Subcutaneous adipose tissue (tissue), 4 donors: Measurements from ENCODE around the gene SRSF12. TPM values are rescaled to one million over a fixed set of nuclear protein-coding genes. Genes with fewer than 3 reads are reported as not detected.

Experiments used
- total RNA-seq, 4 donors: library from RNA; depleted of rRNA; stranded (reverse); fragments of >200 nt; gene quantifications; one replicate each; pipeline ENCODE4 v1.1.0, GENCODE V29; 2016
- TF ChIP-seq, protein P1 (sequence below): fragments of 450-650 bp; IDR thresholded peaks from one replicate; pipeline ENCODE4 v1.5.1; 2016; ENCODE audit warnings: low read depth, mild to moderate bottlenecking, control low read depth, antibody characterized with exemption, moderate library complexity

SRSF12 gene
- total RNA-seq, 4 donors from 2014 or later: 0.17 TPM; not detected in 3

DNA sequence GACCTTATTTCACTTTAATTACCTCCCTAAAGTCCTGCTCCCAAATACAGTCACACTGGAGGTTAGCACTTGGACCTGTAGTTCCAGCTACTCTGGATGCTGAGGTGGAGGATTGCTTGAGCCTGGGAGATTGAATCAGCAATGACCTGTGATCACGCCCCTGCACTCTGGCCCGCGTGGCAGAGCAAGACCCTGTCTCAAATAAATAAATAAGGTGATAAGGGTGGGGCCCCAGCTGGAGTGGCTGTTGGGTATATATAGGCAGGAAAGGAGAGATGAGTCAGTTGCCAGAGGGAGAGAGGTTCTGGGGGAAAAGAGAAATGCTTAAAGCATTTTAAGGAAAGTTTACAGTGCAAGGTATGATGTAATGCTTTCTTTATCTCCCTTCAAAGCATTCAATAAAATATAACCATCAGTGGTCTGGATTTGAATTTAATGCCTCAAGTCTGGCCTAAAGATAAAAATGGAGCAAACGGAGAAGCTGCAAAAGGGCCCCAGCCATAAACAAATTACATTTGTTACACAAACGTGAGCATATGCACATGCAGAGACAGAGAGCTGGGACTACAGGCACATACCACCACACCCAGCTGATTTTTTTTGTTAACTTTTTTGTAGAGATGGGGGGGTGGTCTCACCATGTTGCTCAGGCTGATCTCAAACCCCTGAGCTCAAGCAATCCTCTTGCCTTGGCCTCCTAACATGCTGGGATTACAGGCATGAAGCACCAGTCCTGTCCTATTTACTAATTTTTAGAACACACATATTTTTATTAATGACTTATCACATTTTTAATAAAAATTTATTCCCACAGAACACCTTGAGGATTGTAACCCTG lies 21.9 kb upstream of the SRSF12 start:
- TF ChIP-seq, protein P1, sequence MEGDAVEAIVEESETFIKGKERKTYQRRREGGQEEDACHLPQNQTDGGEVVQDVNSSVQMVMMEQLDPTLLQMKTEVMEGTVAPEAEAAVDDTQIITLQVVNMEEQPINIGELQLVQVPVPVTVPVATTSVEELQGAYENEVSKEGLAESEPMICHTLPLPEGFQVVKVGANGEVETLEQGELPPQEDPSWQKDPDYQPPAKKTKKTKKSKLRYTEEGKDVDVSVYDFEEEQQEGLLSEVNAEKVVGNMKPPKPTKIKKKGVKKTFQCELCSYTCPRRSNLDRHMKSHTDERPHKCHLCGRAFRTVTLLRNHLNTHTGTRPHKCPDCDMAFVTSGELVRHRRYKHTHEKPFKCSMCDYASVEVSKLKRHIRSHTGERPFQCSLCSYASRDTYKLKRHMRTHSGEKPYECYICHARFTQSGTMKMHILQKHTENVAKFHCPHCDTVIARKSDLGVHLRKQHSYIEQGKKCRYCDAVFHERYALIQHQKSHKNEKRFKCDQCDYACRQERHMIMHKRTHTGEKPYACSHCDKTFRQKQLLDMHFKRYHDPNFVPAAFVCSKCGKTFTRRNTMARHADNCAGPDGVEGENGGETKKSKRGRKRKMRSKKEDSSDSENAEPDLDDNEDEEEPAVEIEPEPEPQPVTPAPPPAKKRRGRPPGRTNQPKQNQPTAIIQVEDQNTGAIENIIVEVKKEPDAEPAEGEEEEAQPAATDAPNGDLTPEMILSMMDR: no peak

DNA sequence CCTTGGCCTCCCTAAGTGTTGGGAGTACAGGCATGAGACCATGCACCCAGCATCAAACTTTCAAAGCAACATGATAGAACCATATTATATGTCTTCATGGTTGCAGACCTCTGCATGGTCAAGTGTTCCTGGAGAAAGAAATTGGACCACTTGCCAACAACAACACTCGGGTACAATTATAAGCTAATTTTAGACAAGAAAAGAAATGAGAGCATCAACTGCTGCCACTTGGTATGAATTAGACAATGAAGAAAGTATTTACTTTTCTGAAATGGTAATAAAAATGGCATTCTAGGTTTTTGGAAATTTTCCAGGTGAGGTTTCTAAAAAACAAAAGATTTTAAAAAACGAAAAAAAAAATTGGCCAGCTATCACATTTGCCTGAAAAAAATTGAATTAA lies 20.3 kb upstream of the SRSF12 start:
- TF ChIP-seq, protein P1: no peak

DNA sequence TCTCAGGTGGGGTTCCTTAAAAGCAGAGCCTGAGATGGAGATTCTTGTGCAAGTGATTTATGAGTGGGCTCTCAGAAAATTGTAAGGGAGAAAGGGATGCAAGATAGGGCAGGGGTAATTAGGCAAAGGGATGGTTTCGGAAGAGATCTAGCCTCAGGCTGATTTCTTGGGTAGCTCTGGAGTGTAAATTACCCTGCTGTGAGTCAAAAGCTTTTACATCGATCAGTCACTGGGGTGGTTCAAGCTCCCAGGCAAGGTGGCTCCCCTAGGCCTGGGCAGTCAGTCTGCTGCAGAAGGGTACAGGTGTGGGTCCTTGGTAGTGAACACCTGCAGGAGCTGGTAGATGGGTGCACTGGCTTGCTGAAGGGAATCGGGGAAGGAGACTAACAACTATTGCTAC lies 16.9 kb upstream of the SRSF12 start:
- TF ChIP-seq, protein P1: no peak

DNA sequence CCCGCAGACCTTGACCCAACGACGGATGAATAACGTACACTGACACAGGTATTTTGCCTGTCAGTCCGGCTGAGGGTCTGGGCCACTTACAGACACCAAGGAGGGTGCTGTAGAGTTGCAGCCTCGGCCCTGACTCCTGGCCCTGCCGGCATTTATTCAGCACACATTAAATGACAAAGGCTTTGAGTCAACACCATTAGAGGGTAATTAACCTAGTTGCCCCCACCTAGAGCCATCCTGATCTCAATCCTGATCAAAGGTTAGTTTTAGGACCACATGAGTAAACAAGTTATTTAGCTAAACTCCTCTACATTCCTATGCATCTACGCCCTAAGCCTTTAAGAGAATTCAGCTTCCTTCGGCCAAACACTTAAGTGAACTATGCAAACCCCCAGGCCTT lies 16.1 kb upstream of the SRSF12 start:
- TF ChIP-seq, protein P1: no peak

DNA sequence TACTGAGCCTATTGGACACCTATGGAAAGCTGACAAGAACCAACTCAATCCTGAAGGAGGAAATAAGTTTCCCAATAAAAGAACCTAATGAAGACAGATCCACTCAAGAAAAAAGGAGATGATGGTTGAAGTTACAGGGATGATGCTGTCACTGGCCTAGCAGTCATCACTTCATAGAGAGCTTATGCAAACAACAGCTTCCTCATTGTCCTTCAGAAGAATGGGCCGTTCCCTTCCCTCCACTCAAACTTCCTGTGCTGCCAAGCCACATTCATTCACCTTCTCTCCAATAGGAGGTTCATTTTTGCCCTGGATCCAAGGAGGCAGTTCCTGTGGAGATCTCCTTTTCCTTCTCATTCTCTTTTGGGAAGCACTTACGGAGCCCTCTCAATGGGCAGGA lies 14.2 kb upstream of the SRSF12 start:
- TF ChIP-seq, protein P1: no peak

DNA sequence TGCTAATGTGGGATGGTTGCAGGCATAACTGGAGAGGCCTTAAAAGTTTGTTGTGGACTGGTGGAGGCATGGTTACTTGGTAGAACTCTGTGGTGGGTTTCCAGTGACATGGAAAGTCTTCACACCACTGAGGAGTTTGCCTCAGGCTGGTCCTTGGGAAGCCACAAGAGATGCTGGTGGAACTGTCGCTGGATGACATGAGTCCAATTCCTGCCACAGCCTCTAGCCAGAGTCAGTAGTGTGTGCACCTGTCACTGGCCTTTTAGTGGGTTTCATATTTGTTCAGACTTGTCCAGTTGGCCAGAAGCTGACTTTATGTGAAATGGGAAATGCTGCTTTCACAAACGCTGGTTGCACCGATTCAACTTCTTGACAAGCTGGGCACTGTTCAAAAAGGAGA lies 13.7 kb upstream of the SRSF12 start:
- TF ChIP-seq, protein P1: no peak

DNA sequence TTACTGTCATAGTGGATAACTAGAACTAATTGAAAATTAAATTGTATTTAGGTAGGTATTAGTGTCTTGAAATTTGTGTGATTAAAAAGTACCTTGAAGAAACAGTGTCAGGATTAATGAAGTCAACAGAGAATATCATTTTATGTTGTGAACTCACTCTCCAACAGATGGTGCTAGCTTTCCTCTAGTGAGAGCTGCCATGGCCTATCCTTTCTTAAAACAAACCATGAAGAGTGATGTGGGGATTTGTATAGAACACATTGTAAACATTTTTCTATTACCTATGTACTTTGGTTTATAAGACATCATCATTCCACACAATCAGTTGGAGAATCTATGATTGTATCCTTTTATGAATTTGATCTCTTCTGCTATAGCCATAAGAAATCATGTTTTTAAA lies 4.8 kb upstream of the SRSF12 start:
- TF ChIP-seq, protein P1: no peak
